Measurements from ENCODE around the gene IFRD2. TPM values are rescaled to one million over a fixed set of nuclear protein-coding genes. Genes with fewer than 3 reads are reported as not detected.

Gene IFRD2
- total RNA-seq, 1 donor from 2014 or later = 38.9 TPM

DNA sequence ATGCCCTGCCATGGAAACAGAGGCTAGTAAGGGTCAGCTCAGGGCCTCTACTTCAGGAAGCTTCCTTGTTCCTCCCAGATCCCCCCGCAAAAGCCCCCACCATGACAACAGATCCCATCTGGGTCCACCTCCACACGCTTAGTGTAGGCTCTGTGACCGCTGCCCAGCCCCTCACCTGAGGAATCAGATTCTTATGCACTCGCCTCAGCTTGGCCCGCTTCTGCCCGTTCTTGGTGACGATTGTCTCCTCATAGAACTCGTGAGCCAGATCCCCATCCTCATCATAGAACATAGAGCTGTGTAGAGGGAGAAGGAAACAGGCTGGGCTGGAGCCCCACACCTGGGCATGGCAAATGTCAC is 33.9 kb upstream of the IFRD2 start:
- no peak for DNase-seq (ENCODE audit: low spot score)
- Mint-ChIP-seq H3K27me3 (ENCODE audit: low read depth) (no peaks in the 10 kb centered on the region), H3K36me3 (ENCODE audit: low read depth) (peaks cover 3% of the 10 kb centered on the region), H3K9me3 (ENCODE audit: low read depth) (no peaks in the 10 kb centered on the region), H3K27ac (ENCODE audit: unreplicated experiment) (no peak overlapping the region), H3K4me3 (ENCODE audit: unreplicated experiment) (no peak overlapping the region), H3K4me1 (ENCODE audit: low read depth) (peaks cover 30% of the 10 kb centered on the region)
- TF ChIP-seq, protein P1, sequence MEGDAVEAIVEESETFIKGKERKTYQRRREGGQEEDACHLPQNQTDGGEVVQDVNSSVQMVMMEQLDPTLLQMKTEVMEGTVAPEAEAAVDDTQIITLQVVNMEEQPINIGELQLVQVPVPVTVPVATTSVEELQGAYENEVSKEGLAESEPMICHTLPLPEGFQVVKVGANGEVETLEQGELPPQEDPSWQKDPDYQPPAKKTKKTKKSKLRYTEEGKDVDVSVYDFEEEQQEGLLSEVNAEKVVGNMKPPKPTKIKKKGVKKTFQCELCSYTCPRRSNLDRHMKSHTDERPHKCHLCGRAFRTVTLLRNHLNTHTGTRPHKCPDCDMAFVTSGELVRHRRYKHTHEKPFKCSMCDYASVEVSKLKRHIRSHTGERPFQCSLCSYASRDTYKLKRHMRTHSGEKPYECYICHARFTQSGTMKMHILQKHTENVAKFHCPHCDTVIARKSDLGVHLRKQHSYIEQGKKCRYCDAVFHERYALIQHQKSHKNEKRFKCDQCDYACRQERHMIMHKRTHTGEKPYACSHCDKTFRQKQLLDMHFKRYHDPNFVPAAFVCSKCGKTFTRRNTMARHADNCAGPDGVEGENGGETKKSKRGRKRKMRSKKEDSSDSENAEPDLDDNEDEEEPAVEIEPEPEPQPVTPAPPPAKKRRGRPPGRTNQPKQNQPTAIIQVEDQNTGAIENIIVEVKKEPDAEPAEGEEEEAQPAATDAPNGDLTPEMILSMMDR (IDR thresholded peaks at IDR 0.05) = no peak

DNA sequence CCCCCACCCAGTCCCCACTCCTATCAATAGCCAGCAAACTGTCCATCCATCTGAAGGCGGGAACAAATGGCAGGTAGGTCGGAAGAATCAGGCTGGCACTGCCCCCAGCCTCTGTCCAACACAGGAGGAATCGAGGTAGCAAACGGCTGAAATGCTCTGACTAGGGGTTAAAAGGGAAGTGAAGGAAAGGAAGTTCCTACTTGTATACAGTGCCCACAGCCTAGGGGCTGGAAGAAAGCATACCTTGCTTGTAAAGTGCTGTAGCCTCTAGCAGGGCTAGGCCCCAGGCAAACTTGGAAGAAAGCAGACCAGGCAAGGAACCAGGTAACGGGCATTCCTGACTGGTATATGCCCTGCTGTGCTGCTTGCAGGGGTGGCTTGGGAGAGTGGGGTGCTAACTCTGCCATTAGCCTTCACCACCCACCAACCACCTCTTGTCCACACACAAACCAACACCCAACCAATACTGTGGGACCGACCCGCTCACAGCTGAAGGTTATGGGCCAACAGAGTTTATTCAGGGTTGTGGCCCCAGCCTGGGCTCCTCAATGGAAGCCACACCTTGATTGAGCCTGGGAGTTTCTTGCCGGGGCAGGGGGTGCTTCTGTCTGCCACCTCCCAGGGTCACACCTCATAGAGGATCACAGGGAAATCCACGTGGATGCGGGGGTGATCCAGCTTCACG is 33.4 kb upstream of the IFRD2 start:
- no peak for DNase-seq (ENCODE audit: low spot score)
- peaks cover 2% of the 10 kb centered on the region for H3K36me3 Mint-ChIP-seq (ENCODE audit: low read depth)
- H3K4me3 Mint-ChIP-seq (ENCODE audit: unreplicated experiment) = no peak overlapping the region
- no peaks in the 10 kb centered on the region for H3K27me3 Mint-ChIP-seq (ENCODE audit: low read depth)
- no peak overlapping the region for H3K27ac Mint-ChIP-seq (ENCODE audit: unreplicated experiment)
- H3K4me1 Mint-ChIP-seq (ENCODE audit: low read depth) = peaks cover 31% of the 10 kb centered on the region
- TF ChIP-seq, protein P1 (IDR thresholded peaks at IDR 0.05) = no peak
- no peaks in the 10 kb centered on the region for H3K9me3 Mint-ChIP-seq (ENCODE audit: low read depth)

DNA sequence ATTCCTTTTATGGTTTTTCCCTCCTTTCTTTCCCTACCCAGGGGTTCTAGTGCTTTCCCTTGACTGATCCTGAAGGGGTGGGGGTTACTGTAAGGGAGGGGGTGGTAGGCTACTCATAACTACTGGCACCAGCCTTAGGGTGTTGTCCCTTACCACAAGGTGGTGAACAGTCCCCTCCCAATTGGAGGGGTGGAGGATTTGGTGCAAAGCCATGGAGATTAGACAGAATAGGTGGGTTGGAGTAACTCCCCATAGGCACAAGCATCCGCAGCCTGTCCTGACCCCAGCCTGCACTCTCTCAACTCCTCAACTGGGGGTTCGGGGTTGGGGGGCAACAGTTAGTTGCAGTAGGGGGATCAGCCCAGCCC is 32.9 kb upstream of the IFRD2 start:
- Mint-ChIP-seq H3K27ac (ENCODE audit: unreplicated experiment) (no peak overlapping the region), H3K4me1 (ENCODE audit: low read depth) (peaks cover 37% of the 10 kb centered on the region), H3K4me3 (ENCODE audit: unreplicated experiment) (no peak overlapping the region), H3K36me3 (ENCODE audit: low read depth) (no peaks in the 10 kb centered on the region), H3K27me3 (ENCODE audit: low read depth) (no peaks in the 10 kb centered on the region), H3K9me3 (ENCODE audit: low read depth) (no peaks in the 10 kb centered on the region)
- no peak for DNase-seq (ENCODE audit: low spot score)
- TF ChIP-seq, protein P1 (IDR thresholded peaks at IDR 0.05) = no peak

DNA sequence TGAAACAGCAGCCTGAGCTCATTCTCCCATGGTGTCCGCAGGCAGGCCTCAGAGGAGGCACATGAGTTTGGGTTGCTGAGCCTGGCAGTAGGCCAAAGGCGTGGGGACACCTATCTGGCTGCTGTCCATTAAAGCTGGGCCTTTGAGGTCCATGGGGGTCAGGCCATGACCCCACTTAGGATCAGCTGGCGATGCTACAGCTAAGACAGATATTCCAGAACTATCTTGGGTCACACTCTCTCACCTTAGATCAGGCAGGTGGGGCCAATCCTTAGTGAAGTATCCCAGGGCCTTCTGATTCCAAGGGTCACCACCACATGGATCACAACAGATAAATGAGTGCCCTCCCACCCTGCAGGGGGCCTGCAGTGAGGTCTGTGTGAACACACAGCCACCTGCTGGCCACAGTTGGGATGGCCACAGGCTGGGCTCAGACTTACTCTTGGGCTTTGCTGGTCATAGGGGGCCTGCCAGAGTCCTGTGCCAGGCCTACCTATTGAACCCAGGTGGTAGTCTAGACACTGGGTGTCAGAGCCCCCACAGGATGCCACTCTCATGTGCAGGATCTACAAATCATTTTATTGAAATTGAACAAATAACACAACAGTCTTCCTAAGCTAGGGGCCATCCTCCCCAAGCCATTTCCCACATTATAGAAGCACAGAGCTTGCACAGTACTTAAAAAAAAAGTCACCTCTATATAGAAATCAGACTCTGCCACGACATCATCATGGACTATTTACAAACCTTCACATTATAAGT is 32.3 kb upstream of the IFRD2 start:
- H3K27ac Mint-ChIP-seq (ENCODE audit: unreplicated experiment) = no peak overlapping the region
- H3K4me3 Mint-ChIP-seq (ENCODE audit: unreplicated experiment) = no peak overlapping the region
- TF ChIP-seq, protein P1 (IDR thresholded peaks at IDR 0.05) = peak; percentile 86
- no peaks in the 10 kb centered on the region for H3K36me3 Mint-ChIP-seq (ENCODE audit: low read depth)
- no peaks in the 10 kb centered on the region for H3K9me3 Mint-ChIP-seq (ENCODE audit: low read depth)
- H3K4me1 Mint-ChIP-seq (ENCODE audit: low read depth) = peaks cover 42% of the 10 kb centered on the region
- no peak for DNase-seq (ENCODE audit: low spot score)
- H3K27me3 Mint-ChIP-seq (ENCODE audit: low read depth) = no peaks in the 10 kb centered on the region

DNA sequence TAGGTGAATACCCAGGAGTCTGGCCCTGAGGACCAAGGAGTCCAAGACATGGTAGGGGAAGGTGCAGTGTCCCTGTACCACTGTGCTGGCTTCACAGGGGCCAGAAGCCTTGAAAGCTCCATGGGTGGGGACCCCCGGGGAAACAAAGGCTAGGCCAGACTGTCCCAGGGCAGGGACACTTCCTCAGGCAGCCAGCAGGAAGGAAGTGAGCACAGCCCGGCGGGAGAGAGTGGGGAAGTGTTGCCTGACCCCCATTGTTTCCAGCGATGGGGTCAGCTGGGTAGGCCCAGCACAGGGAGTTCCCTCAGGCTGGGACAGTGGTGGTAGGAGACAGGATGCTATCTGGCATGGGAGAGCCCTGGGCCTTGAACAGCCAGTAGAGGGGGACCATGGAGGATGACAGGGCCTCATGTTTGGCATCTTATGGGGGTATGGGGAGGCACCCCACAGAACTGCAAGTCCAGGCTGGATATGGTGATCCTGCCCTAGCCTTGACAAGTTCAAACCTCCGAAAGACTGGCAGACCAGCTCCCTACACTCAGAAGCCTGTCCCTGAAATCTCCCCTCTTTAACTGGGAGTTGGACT is 31.5 kb upstream of the IFRD2 start:
- H3K27ac Mint-ChIP-seq (ENCODE audit: unreplicated experiment) = no peak overlapping the region
- H3K27me3 Mint-ChIP-seq (ENCODE audit: low read depth) = no peaks in the 10 kb centered on the region
- H3K9me3 Mint-ChIP-seq (ENCODE audit: low read depth) = no peaks in the 10 kb centered on the region
- DNase-seq (ENCODE audit: low spot score) = no peak
- no peaks in the 10 kb centered on the region for H3K36me3 Mint-ChIP-seq (ENCODE audit: low read depth)
- H3K4me3 Mint-ChIP-seq (ENCODE audit: unreplicated experiment) = no peak overlapping the region
- H3K4me1 Mint-ChIP-seq (ENCODE audit: low read depth) = peaks cover 48% of the 10 kb centered on the region
- TF ChIP-seq, protein P1 (IDR thresholded peaks at IDR 0.05) = no peak

Measured in chondrocyte (in vitro differentiated cells).